ENCODE results near the gene CXCR3. TPM values are rescaled to one million over a fixed set of nuclear protein-coding genes. Genes with fewer than 3 reads are reported as not detected.

Gene CXCR3
- total RNA-seq = 1 to 10 TPM in 3 of 4 donors, not detected in 1; 4.4 to 9.2 (median 8.4) TPM

- DNase-seq = peak in 2 of 3 donors; percentile 64 to 72
These were observed at the start of gene CXCR3 for GRCh38 chrX:71618303-71618721. Gene CXCR3, minus strand, starts transcription at chrX:71618511. Its CDS starts 62 bp downstream, at chrX:71618449.

GRCh38 chrX:71667328-71668247 lies 49.3 kb upstream of the CXCR3 start, which contains the start of gene LOC101059915:
Gene LOC101059915, plus strand, starts transcription at chrX:71667546.
- H3K4me3 ChIP-seq = no peak within 1 kb of the TSS
- no peak for TF ChIP-seq CTCF (IDR thresholded peaks at IDR 0.05)
- TF ChIP-seq POLR2A (IDR thresholded peaks at IDR 0.05) = no peak
- H3K9me3 ChIP-seq = no peaks in the 10 kb centered on the region
- no peak within 1 kb of the TSS for H3K27ac ChIP-seq
- no peaks in the 10 kb centered on the region for H3K27me3 ChIP-seq
- DNase-seq = no peak
- H3K36me3 ChIP-seq = no peaks in the 10 kb centered on the region
- no peaks in the 10 kb centered on the region for H3K4me1 ChIP-seq

More at GRCh38 chrX:71618303-71618721, at the start of gene CXCR3:
- TF ChIP-seq CTCF (IDR thresholded peaks at IDR 0.05) (no peak), POLR2A (IDR thresholded peaks at IDR 0.05) (no peak)
- peaks cover 7 to 16% (median 11%) of the 10 kb centered on the region in 4 donors for H3K4me1 ChIP-seq
- H3K4me3 ChIP-seq = peak within 1 kb of the TSS; percentile 17 to 46 (median 33)
- H3K27me3 ChIP-seq = no peaks in the 10 kb centered on the region
- no peaks in the 10 kb centered on the region for H3K36me3 ChIP-seq
- no peaks in the 10 kb centered on the region for H3K9me3 ChIP-seq
- H3K27ac ChIP-seq = peak within 1 kb of the TSS; percentile 63 to 94 (median 81)

- DNase-seq = no peak
- no peaks in the 10 kb centered on the region for H3K9me3 ChIP-seq
- no peaks in the 10 kb centered on the region for H3K36me3 ChIP-seq
- no peaks in the 10 kb centered on the region for H3K4me1 ChIP-seq
- no peak overlapping the region for H3K27ac ChIP-seq
- H3K4me3 ChIP-seq = no peak overlapping the region
- H3K27me3 ChIP-seq = no peaks in the 10 kb centered on the region
- no peak for TF ChIP-seq POLR2A (IDR thresholded peaks at IDR 0.05)
- TF ChIP-seq CTCF (IDR thresholded peaks at IDR 0.05) = no peak
These were observed 48.2 kb upstream of the CXCR3 start for GRCh38 chrX:71666240-71667223.

- Histone ChIP-seq H3K4me3 (no peak overlapping the region), H3K36me3 (no peaks in the 10 kb centered on the region), H3K27ac (no peak overlapping the region), H3K9me3 (no peaks in the 10 kb centered on the region), H3K4me1 (no peaks in the 10 kb centered on the region), H3K27me3 (no peaks in the 10 kb centered on the region)
- no peak for DNase-seq
- no peak for TF ChIP-seq CTCF (IDR thresholded peaks at IDR 0.05)
- TF ChIP-seq POLR2A (IDR thresholded peaks at IDR 0.05) = no peak
These were observed 47.4 kb upstream of the CXCR3 start for GRCh38 chrX:71665747-71666146.

- no peak for DNase-seq
- no peaks in the 10 kb centered on the region for H3K9me3 ChIP-seq
- no peak overlapping the region for H3K4me3 ChIP-seq
- H3K27ac ChIP-seq = no peak overlapping the region
- H3K27me3 ChIP-seq = no peaks in the 10 kb centered on the region
- no peaks in the 10 kb centered on the region for H3K36me3 ChIP-seq
- no peaks in the 10 kb centered on the region for H3K4me1 ChIP-seq
- TF ChIP-seq CTCF (IDR thresholded peaks at IDR 0.05) = no peak
- TF ChIP-seq POLR2A (IDR thresholded peaks at IDR 0.05) = no peak
These were observed 46.7 kb upstream of the CXCR3 start for GRCh38 chrX:71664889-71665491.

Measured in Peyer's patch (tissue), 4 donors.